HEK293 (cell line): Measurements from ENCODE around the gene TTN.

Source experiments
- CTCF ChIP-seq: fragments of 450-650 bp; formaldehyde crosslinking; IDR thresholded peaks from 2 replicates; pipeline ENCODE4 v1.5.1; 2016; ENCODE audit warnings: missing biosample characterization, missing genetic modification characterization
- ELK4 ChIP-seq: IDR thresholded peaks from 2 replicates; pipeline ENCODE4 v1.6.1; 2011; ENCODE audit warnings: mild to moderate bottlenecking, low read depth, low read length, borderline replicate concordance
- GLIS1 ChIP-seq: fragments of 450-650 bp; formaldehyde crosslinking; IDR thresholded peaks from 2 replicates; pipeline ENCODE4 v1.5.1; 2016; ENCODE audit warnings: missing biosample characterization, missing genetic modification characterization
- HOXA7 ChIP-seq: sonication (generic); formaldehyde crosslinking; IDR thresholded peaks from 2 replicates; pipeline ENCODE4 v1.8.1; 2022; ENCODE audit warnings: missing genetic modification reagents, borderline replicate concordance
- KLF1 ChIP-seq: fragments of 450-650 bp; formaldehyde crosslinking; IDR thresholded peaks from 2 replicates; pipeline ENCODE4 v1.5.1; 2016; ENCODE audit warnings: missing biosample characterization, missing genetic modification characterization
- KLF16 ChIP-seq: fragments of 450-650 bp; formaldehyde crosslinking; IDR thresholded peaks from 2 replicates; pipeline ENCODE4 v1.5.1; 2017; ENCODE audit warnings: missing biosample characterization, missing genetic modification characterization
- RBAK ChIP-seq: fragments of 450-650 bp; formaldehyde crosslinking; IDR thresholded peaks from 2 replicates; pipeline ENCODE4 v1.5.1; 2016; ENCODE audit warnings: missing biosample characterization, missing genetic modification characterization
- REST ChIP-seq: fragments of 450-650 bp; formaldehyde crosslinking; IDR thresholded peaks from 2 replicates; pipeline ENCODE4 v1.5.1; 2016; ENCODE audit warnings: missing biosample characterization, missing genetic modification characterization
- ZBTB20 ChIP-seq: fragments of 450-650 bp; formaldehyde crosslinking; IDR thresholded peaks from 2 replicates; pipeline ENCODE4 v1.5.1; 2016; ENCODE audit warnings: missing biosample characterization, missing genetic modification characterization
- ZFP41 ChIP-seq: fragments of 450-650 bp; formaldehyde crosslinking; IDR thresholded peaks from 2 replicates; pipeline ENCODE4 v1.5.1; 2016; ENCODE audit warnings: missing biosample characterization, missing genetic modification characterization, borderline replicate concordance
- ZNF549 ChIP-seq: fragments of 450-650 bp; IDR thresholded peaks from 2 replicates; pipeline ENCODE4 v1.5.1; 2018; ENCODE audit warnings: missing biosample characterization, missing genetic modification characterization, mild to moderate bottlenecking, inconsistent platforms, moderate library complexity
- TF ChIP-seq, protein P1 (sequence below): fragments of 450-650 bp; formaldehyde crosslinking; IDR thresholded peaks from 2 replicates; pipeline ENCODE4 v1.5.1; 2016; ENCODE audit warnings: missing biosample characterization, missing genetic modification characterization
- TF ChIP-seq, protein P2 (sequence below): fragments of 450-650 bp; formaldehyde crosslinking; conservative IDR thresholded peaks from 2 replicates; pipeline ENCODE4 v1.5.1; 2016; ENCODE audit warnings: low read depth, missing biosample characterization, missing genetic modification characterization

DNA sequence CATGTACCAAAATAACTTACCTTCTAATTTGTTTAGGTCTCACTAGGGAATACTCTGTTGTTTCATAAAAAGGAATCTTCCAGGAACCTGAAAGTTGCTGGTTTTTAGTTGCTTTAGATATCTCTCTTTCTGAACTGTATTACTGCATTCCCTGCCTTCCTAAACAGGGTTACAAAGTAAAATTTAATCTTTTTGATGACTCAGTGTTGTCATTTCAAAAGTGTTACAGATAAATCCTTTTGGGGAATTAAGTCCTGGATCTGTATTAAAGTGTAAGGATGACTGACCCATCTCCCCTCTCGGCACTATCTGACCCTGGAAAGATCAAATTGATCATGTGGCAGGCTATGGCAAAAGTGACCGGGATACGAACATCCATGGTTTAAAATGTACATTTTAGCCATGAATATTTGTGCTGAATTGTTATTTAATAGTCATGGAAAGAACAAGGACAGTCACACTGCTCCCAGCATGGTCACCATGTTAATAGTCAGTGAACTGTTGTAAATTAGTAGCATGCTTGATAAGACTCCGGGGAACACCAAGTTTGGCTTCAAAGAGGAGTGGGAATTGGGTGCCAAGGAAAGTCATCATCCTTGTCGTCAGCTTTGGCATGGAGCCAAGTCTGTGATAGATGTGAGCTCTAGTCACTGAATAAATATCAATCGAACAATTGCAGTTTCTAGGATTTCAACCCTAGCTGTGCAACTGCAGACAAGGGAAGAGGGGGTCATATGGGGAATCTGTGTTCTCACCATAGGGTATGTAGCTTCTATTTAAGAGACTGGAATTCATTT is 322.8 kb downstream of the TTN start:
- TF ChIP-seq CTCF (no peak), KLF1 (tag by site-specific recombination) (no peak), ZBTB20 (tag by site-specific recombination) (no peak; the same call in none of the 2 replicates), RBAK (no peak), ZNF549 (tag by site-specific recombination) (peak; percentile 79), REST (tag by site-specific recombination) (no peak), HOXA7 (CRISPR knock-in tag) (no peak), ELK4 (no peak), ZFP41 (no peak), GLIS1 (tag by site-specific recombination) (no peak), KLF16 (0 out of 2 replicates have a peak, but pooled peaks have one; percentile 32)
- TF ChIP-seq, protein P1, sequence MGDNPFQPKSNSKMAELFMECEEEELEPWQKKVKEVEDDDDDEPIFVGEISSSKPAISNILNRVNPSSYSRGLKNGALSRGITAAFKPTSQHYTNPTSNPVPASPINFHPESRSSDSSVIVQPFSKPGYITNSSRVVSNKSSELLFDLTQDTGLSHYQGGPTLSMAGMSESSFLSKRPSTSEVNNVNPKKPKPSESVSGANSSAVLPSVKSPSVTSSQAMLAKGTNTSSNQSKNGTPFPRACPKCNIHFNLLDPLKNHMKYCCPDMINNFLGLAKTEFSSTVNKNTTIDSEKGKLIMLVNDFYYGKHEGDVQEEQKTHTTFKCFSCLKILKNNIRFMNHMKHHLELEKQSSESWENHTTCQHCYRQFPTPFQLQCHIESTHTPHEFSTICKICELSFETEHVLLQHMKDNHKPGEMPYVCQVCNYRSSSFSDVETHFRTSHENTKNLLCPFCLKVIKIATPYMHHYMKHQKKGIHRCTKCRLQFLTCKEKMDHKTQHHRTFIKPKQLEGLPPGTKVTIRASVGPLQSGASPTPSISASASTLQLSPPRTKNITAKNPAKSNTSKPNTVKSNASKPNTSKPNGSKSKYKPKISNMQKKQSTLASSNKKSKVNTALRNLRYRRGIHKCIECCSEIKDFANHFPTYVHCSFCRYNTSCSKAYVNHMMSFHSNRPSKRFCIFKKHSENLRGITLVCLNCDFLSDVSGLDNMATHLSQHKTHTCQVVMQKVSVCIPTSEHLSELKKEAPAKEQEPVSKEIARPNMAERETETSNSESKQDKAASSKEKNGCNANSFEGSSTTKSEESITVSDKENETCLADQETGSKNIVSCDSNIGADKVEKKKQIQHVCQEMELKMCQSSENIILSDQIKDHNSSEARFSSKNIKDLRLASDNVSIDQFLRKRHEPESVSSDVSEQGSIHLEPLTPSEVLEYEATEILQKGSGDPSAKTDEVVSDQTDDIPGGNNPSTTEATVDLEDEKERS (tag by site-specific recombination): no peak
- TF ChIP-seq, protein P2, sequence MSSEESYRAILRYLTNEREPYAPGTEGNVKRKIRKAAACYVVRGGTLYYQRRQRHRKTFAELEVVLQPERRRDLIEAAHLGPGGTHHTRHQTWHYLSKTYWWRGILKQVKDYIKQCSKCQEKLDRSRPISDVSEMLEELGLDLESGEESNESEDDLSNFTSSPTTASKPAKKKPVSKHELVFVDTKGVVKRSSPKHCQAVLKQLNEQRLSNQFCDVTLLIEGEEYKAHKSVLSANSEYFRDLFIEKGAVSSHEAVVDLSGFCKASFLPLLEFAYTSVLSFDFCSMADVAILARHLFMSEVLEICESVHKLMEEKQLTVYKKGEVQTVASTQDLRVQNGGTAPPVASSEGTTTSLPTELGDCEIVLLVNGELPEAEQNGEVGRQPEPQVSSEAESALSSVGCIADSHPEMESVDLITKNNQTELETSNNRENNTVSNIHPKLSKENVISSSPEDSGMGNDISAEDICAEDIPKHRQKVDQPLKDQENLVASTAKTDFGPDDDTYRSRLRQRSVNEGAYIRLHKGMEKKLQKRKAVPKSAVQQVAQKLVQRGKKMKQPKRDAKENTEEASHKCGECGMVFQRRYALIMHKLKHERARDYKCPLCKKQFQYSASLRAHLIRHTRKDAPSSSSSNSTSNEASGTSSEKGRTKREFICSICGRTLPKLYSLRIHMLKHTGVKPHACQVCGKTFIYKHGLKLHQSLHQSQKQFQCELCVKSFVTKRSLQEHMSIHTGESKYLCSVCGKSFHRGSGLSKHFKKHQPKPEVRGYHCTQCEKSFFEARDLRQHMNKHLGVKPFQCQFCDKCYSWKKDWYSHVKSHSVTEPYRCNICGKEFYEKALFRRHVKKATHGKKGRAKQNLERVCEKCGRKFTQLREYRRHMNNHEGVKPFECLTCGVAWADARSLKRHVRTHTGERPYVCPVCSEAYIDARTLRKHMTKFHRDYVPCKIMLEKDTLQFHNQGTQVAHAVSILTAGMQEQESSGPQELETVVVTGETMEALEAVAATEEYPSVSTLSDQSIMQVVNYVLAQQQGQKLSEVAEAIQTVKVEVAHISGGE: no peak
